K562 (cell line): ENCODE data around the gene MTO1. TPM values are rescaled to one million over a fixed set of nuclear protein-coding genes. Genes with fewer than 3 reads are reported as not detected.

Experiments used
- AFF1 ChIP-seq, 2 experiments: fragments of 450-650 bp; IDR thresholded peaks; 2 replicates each; pipeline ENCODE4 v1.6.1; 2018; ENCODE audit warnings: mild to moderate bottlenecking in 2 of 2, low read depth in 1 of 2; ENCODE audit not compliant: partially characterized antibody in 2 of 2
- BCOR ChIP-seq: fragments of 450-650 bp; IDR thresholded peaks from 2 replicates; pipeline ENCODE4 v1.6.1; 2016
- BMI1 ChIP-seq: fragments of 150-350 bp; IDR thresholded peaks from 2 replicates; pipeline ENCODE4 v1.6.1; 2014; ENCODE audit warnings: low read length
- CBX3 ChIP-seq, 2 experiments: IDR thresholded peaks; 1 replicate in 1 of 2; 2 replicates in 1 of 2; pipeline ENCODE4 v1.6.1; 2012; ENCODE audit warnings: inconsistent platforms in 2 of 2, low read length in 2 of 2, borderline replicate concordance in 1 of 2, control low read depth in 1 of 2
- CEBPG ChIP-seq, 3 experiments: fragments of 200-800 bp in 1 of 3; sonication (Bioruptor generic) in 1 of 3; sonication (generic) in 1 of 3; formaldehyde crosslinking in 1 of 3; IDR thresholded peaks in 2 of 3; conservative IDR thresholded peaks in 1 of 3; 2 replicates each; pipeline versions ENCODE4 v1.6.1 to v1.8.0; 2016 to 2022; ENCODE audit warnings: missing compliant biosample characterization in 2 of 3, missing genetic modification characterization in 2 of 3, mild to moderate bottlenecking in 1 of 3, missing genetic modification reagents in 1 of 3
- EZH2 ChIP-seq: IDR thresholded peaks from 2 replicates; pipeline ENCODE4 v1.6.1; 2012; ENCODE audit warnings: low read depth, mild to moderate bottlenecking, inconsistent platforms, low read length, borderline replicate concordance
- HCFC1 ChIP-seq: IDR thresholded peaks from 2 replicates; pipeline ENCODE4 v1.6.1; 2012; ENCODE audit warnings: low read depth, low read length, improper control_type of control experiment
- HMG20A ChIP-seq: fragments of 450-650 bp; formaldehyde crosslinking; conservative IDR thresholded peaks from 2 replicates; pipeline ENCODE4 v1.4.0; 2020; ENCODE audit warnings: mild to moderate bottlenecking, mixed read lengths
- HNRNPUL1 ChIP-seq: fragments of 200-400 bp; formaldehyde crosslinking; IDR thresholded peaks from 2 replicates; pipeline ENCODE4 v1.6.1; 2017; ENCODE audit warnings: low read length
- JUND ChIP-seq, 2 experiments: IDR thresholded peaks; 2 replicates in 1 of 2; 3 replicates in 1 of 2; pipeline ENCODE4 v1.6.1; 2011; ENCODE audit warnings: borderline replicate concordance in 2 of 2, low read depth in 2 of 2, low read length in 2 of 2, improper control_type of control experiment in 1 of 2, missing biosample characterization in 1 of 2, missing genetic modification characterization in 1 of 2, missing genetic modification reagents in 1 of 2
- RBM22 ChIP-seq: fragments of 200-400 bp; formaldehyde crosslinking; IDR thresholded peaks from 2 replicates; pipeline ENCODE4 v1.6.1; 2018; ENCODE audit warnings: low read length, low read depth; ENCODE audit not compliant: poor library complexity, severe bottlenecking
- SAFB2 ChIP-seq: fragments of 200-400 bp; formaldehyde crosslinking; IDR thresholded peaks from 2 replicates; pipeline ENCODE4 v1.6.1; 2018; ENCODE audit warnings: borderline replicate concordance, low read length, low read depth, moderate library complexity; ENCODE audit not compliant: severe bottlenecking
- TCF3 ChIP-seq: sonication (generic); formaldehyde crosslinking; IDR thresholded peaks from 2 replicates; pipeline ENCODE4 v1.4.0; 2020; ENCODE audit warnings: mild to moderate bottlenecking, missing genetic modification reagents
- TCF7L2 ChIP-seq: fragments of 150-350 bp; IDR thresholded peaks from 2 replicates; pipeline ENCODE4 v1.6.1; 2016; ENCODE audit warnings: low read depth, mild to moderate bottlenecking, low read length, moderate library complexity
- ZNF197 ChIP-seq: fragments of 200-800 bp; sonication (Bioruptor generic); IDR thresholded peaks from 2 replicates; pipeline ENCODE4 v1.6.1; 2016; ENCODE audit warnings: low read depth, missing genetic modification characterization, missing compliant biosample characterization
- ZNF24 ChIP-seq: fragments of 450-650 bp; IDR thresholded peaks from 2 replicates; pipeline ENCODE4 v1.6.1; 2016
- ZNF408 ChIP-seq: fragments of 250-450 bp; sonication (Bioruptor Pico); IDR thresholded peaks from 2 replicates; pipeline ENCODE4 v1.4.0; 2020; ENCODE audit warnings: low read depth, mild to moderate bottlenecking, moderate library complexity
- ZSCAN29 ChIP-seq: fragments of 450-650 bp; IDR thresholded peaks from 2 replicates; pipeline ENCODE4 v1.6.1; 2017
- polyA plus RNA-seq, 8 experiments: library from polyadenylated mRNA; depleted of rRNA in 4 of 8; stranded (reverse) in 5 of 8; unstranded in 3 of 8; fragments of >200 nt; fragmentation: Nextera tagmentation in 2 of 8; fragmentation: Illumina TruSeq in 1 of 8; extraction: Ambion mirVana in 2 of 8; extraction: Trizol in 1 of 8; gene quantifications; 2 replicates each; pipeline versions ENCODE4 v1.2.1 to v1.2.3, GENCODE V29; 2011 to 2014; ENCODE audit warnings: inconsistent platforms in 1 of 8, missing spikeins in 1 of 8
- total RNA-seq, 7 experiments: library from RNA; depleted of rRNA in 6 of 7; stranded (reverse); fragments of >200 nt in 6 of 7; fragmentation: Illumina TruSeq in 2 of 7; extraction: Trizol in 2 of 7; gene quantifications; 2 replicates each; pipeline versions ENCODE4 v1.2.1 to v1.2.3, GENCODE V29; 2011 to 2021; ENCODE audit warnings: low replicate concordance in 1 of 7
- TF ChIP-seq, protein P1 (sequence below): fragments of 250-450 bp; sonication (Bioruptor Pico); IDR thresholded peaks from 2 replicates; pipeline ENCODE4 v1.5.1; 2021; ENCODE audit warnings: mild to moderate bottlenecking
- TF ChIP-seq, protein P2 (sequence below): fragments of 200-800 bp; sonication (Bioruptor generic); IDR thresholded peaks from 2 replicates; pipeline ENCODE4 v1.6.1; 2017; ENCODE audit warnings: missing genetic modification characterization, missing compliant biosample characterization

Gene MTO1
- total and polyA plus RNA-seq, 9 of the 15 experiments (the other 6 are each of a cell fraction or from before 2014, with no cell fraction given), result 33.4 to 62.3 (median 50.6) TPM

DNA sequence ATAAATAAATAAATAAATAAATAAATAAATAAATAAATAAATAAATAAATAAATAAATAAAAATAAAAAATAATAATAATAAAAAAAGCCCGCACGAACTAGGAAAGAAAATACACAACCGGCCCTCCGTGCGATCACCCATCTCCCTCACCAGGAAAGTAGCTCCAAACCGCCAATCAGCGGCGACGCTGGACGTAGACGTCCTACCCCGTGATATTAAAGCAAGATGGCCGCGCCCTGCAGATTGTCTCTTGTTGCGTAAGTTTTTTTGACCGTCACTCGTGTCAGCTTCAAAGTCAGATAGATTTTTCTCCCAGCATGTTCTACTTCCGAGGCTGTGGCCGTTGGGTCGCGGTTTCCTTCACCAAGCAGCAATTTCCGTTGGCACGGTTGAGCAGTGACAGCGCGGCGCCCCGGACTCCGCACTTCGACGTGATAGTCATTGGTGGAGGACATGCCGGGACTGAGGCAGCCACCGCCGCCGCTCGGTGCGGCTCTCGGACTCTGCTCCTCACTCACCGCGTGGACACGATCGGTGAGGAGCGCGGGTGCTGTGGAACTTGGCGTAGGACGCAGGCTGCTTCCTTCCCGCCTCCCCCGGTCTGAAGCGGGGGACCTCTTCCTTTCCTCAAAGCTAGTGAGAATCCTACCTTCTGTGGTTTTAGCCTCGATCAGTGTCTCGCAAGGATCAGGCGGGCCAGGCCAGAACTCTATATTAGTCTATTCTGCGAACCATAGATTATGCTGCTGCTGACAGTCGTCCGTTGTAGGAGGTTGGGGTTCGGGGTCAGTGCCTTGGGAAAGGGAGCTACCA is at the start of gene MTO1 (continued):
- TF ChIP-seq, protein P1, sequence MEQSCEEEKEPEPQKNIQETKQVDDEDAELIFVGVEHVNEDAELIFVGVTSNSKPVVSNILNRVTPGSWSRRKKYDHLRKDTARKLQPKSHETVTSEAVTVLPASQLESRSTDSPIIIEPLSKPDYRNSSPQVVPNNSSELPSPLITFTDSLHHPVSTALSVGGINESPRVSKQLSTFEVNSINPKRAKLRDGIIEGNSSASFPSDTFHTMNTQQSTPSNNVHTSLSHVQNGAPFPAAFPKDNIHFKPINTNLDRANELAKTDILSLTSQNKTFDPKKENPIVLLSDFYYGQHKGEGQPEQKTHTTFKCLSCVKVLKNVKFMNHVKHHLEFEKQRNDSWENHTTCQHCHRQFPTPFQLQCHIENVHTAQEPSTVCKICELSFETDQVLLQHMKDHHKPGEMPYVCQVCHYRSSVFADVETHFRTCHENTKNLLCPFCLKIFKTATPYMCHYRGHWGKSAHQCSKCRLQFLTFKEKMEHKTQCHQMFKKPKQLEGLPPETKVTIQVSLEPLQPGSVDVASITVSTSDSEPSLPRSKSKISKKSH (CRISPR knock-in tag), result no peak
- TF ChIP-seq SAFB2 (no peak), ZNF197 (no peak), HNRNPUL1 (no peak), CEBPG (CRISPR knock-in tag; IDR thresholded peaks at IDR 0.05) (peak; percentile 98), CEBPG (tag; conservative IDR thresholded peaks at IDR 0.05 in 1 of 2, IDR thresholded peaks at IDR 0.05 in 1 of 2) (peak; percentile 95 to 98), JUND (IDR thresholded peaks at IDR 0.05; ENCODE audit: borderline replicate concordance, low read depth, low read length) (peak; percentile 47), JUND (tag; IDR thresholded peaks at IDR 0.05; ENCODE audit: borderline replicate concordance, low read depth, low read length) (peak; percentile 13; the same call in 1 of the 3 replicates), EZH2 (no peak), RBM22 (peak; percentile 67), ZNF24 (no peak), ZSCAN29 (no peak), BCOR (0 out of 2 replicates have a peak, but pooled peaks have one; percentile 10), HMG20A (CRISPR knock-in tag) (no peak), ZNF408 (CRISPR knock-in tag) (no peak), HCFC1 (peak; percentile 64), TCF3 (no peak), BMI1 (no peak), TCF7L2 (peak; percentile 61; the same call in 1 of the 2 replicates), AFF1 (IDR thresholded peaks at IDR 0.05; ENCODE audit: low read depth in 1 of 2, partially characterized antibody in 2 of 2) (no peak), CBX3 (IDR thresholded peaks at IDR 0.05; ENCODE audit: borderline replicate concordance in 1 of 2, low read length in 2 of 2) (0 out of 3 replicates have a peak, but pooled peaks of 1 of the 2 experiments have one; percentile 66)
- TF ChIP-seq, protein P2, sequence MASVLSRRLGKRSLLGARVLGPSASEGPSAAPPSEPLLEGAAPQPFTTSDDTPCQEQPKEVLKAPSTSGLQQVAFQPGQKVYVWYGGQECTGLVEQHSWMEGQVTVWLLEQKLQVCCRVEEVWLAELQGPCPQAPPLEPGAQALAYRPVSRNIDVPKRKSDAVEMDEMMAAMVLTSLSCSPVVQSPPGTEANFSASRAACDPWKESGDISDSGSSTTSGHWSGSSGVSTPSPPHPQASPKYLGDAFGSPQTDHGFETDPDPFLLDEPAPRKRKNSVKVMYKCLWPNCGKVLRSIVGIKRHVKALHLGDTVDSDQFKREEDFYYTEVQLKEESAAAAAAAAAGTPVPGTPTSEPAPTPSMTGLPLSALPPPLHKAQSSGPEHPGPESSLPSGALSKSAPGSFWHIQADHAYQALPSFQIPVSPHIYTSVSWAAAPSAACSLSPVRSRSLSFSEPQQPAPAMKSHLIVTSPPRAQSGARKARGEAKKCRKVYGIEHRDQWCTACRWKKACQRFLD, result no peak
